HG03196 (cell line): ENCODE data around the gene LEKR1.
A peak's percentile ranks its signal among the peaks of the same experiment; 100 is the strongest.

Experiments
- ATAC-seq: cut with Tn5 transposase; IDR thresholded peaks from one replicate; pipeline ENCODE4 v1.9.1; 2021; ENCODE audit not compliant: unreplicated experiment

LEKR1 gene

GRCh38 chr3:156973954-156974353 is 147.8 kb downstream of the LEKR1 start:
- no peak for ATAC-seq

GRCh38 chr3:156974931-156975330 is 148.8 kb downstream of the LEKR1 start:
- ATAC-seq = no peak

GRCh38 chr3:156975721-156976120 is 149.6 kb downstream of the LEKR1 start:
- ATAC-seq = no peak

GRCh38 chr3:156976933-156977332 is 150.8 kb downstream of the LEKR1 start:
- ATAC-seq = no peak

- peak; percentile 90 for ATAC-seq
These were observed 152.4 kb downstream of the LEKR1 start for GRCh38 chr3:156978481-156978961.

- ATAC-seq = no peak
These were observed 154.9 kb downstream of the LEKR1 start for GRCh38 chr3:156981005-156981404.

- no peak for ATAC-seq
These were observed 157.4 kb downstream of the LEKR1 start for GRCh38 chr3:156983559-156983958.

- ATAC-seq = no peak
These were observed 159.6 kb downstream of the LEKR1 start for GRCh38 chr3:156985711-156986110.

GRCh38 chr3:156987946-156988345 is 161.8 kb downstream of the LEKR1 start:
- ATAC-seq = no peak

- no peak for ATAC-seq
These were observed 171.2 kb downstream of the LEKR1 start for GRCh38 chr3:156997351-156997750.

GRCh38 chr3:157001221-157001957 is 175.2 kb downstream of the LEKR1 start:
- no peak for ATAC-seq

GRCh38 chr3:157021679-157022078 is 195.5 kb downstream of the LEKR1 start:
- ATAC-seq = no peak

GRCh38 chr3:157023226-157023625 is 197.1 kb downstream of the LEKR1 start:
- no peak for ATAC-seq

GRCh38 chr3:157026091-157026490 is 199.9 kb downstream of the LEKR1 start:
- ATAC-seq = no peak

- no peak for ATAC-seq
These were observed 201.9 kb downstream of the LEKR1 start for GRCh38 chr3:157027861-157028745.

GRCh38 chr3:157029365-157029790 is 203.2 kb downstream of the LEKR1 start:
- no peak for ATAC-seq

GRCh38 chr3:157030712-157031111 is 204.6 kb downstream of the LEKR1 start:
- ATAC-seq = no peak

GRCh38 chr3:157033001-157033400 is 206.8 kb downstream of the LEKR1 start:
- ATAC-seq = no peak

- ATAC-seq = no peak
These were observed 214.3 kb downstream of the LEKR1 start for GRCh38 chr3:157040456-157040855.

GRCh38 chr3:157042226-157042625 is 216.1 kb downstream of the LEKR1 start:
- no peak for ATAC-seq

GRCh38 chr3:157043771-157044170 is 217.6 kb downstream of the LEKR1 start:
- no peak for ATAC-seq
